Measurements from ENCODE around the gene TBCB.

GRCh38 chr19:36163813-36164212 lies 48.5 kb downstream of the TBCB start:
- TF ChIP-seq, protein P1, sequence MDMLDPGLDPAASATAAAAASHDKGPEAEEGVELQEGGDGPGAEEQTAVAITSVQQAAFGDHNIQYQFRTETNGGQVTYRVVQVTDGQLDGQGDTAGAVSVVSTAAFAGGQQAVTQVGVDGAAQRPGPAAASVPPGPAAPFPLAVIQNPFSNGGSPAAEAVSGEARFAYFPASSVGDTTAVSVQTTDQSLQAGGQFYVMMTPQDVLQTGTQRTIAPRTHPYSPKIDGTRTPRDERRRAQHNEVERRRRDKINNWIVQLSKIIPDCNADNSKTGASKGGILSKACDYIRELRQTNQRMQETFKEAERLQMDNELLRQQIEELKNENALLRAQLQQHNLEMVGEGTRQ (IDR thresholded peaks at IDR 0.05), result no peak
- TF ChIP-seq, protein P2, sequence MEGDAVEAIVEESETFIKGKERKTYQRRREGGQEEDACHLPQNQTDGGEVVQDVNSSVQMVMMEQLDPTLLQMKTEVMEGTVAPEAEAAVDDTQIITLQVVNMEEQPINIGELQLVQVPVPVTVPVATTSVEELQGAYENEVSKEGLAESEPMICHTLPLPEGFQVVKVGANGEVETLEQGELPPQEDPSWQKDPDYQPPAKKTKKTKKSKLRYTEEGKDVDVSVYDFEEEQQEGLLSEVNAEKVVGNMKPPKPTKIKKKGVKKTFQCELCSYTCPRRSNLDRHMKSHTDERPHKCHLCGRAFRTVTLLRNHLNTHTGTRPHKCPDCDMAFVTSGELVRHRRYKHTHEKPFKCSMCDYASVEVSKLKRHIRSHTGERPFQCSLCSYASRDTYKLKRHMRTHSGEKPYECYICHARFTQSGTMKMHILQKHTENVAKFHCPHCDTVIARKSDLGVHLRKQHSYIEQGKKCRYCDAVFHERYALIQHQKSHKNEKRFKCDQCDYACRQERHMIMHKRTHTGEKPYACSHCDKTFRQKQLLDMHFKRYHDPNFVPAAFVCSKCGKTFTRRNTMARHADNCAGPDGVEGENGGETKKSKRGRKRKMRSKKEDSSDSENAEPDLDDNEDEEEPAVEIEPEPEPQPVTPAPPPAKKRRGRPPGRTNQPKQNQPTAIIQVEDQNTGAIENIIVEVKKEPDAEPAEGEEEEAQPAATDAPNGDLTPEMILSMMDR (IDR thresholded peaks at IDR 0.05), result no peak
- TF ChIP-seq POLR2A (IDR thresholded peaks at IDR 0.05; ENCODE audit: low read length) (no peak), BHLHE40 (IDR thresholded peaks at IDR 0.05; ENCODE audit: low read depth, low read length) (no peak)

Data from A549 (cell line).